Measurements from ENCODE around the gene NEU1.

- no peak for TF ChIP-seq CTCF (conservative IDR thresholded peaks at IDR 0.05 in 1 of 2, IDR thresholded peaks at IDR 0.05 in 1 of 2; ENCODE audit: low read depth in 1 of 2, low read length in 2 of 2)
- TF ChIP-seq EZH2 (IDR thresholded peaks at IDR 0.05; ENCODE audit: low read length, missing control alignments): no peak
These were observed 13.7 kb upstream of the NEU1 start for GRCh38 chr6:31876357-31876756.
